ENCODE data around the gene SH3BP5.
"Not testable (repeated sequence)": the region's sequence is repeated elsewhere in the genome, so short reads cannot be mapped to it uniquely, and the experiment has no call there.

Gene SH3BP5, protein sequence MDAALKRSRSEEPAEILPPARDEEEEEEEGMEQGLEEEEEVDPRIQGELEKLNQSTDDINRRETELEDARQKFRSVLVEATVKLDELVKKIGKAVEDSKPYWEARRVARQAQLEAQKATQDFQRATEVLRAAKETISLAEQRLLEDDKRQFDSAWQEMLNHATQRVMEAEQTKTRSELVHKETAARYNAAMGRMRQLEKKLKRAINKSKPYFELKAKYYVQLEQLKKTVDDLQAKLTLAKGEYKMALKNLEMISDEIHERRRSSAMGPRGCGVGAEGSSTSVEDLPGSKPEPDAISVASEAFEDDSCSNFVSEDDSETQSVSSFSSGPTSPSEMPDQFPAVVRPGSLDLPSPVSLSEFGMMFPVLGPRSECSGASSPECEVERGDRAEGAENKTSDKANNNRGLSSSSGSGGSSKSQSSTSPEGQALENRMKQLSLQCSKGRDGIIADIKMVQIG

DNA sequence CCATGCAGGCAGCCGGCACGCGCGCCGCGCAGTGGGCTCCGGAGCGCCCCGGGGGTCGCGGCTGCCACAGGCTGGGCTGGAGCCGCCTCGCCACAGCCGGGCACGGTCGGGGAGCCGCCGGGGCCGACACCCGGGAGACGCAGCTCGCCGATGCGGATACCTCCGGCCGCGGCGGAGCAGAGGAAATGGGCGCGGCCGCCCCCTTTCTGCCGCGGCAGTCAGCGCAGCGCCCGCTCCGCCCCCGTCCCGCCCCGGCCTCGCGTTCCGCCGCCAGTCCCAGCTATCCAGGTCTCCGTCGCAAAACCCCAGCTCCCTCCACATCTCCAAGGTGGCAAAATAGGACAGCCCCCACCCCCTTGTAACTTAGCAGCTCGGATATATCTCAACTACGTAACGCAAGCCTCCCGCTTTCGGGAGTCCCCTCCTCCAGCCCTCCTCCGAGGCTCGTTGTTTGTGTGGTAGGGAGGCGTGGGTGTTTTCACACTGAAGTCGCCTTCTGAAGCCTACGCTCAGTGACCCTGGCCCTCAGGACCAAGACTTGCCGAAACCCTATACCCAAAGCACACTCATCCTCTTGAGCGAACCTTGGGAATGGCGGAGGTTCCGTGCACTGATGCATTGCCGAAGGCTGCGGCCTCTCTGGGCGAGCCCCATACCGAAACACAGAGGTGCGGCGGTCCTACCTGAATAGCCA lies at the start of gene SH3BP5:
TSS of gene SH3BP5 (minus strand) at position 182 of the 694 bp plus-strand sequence. CDS start at position 4, 178 bp downstream.
- peak; percentile 74 for DNase-seq (ENCODE audit: low spot score)

DNA sequence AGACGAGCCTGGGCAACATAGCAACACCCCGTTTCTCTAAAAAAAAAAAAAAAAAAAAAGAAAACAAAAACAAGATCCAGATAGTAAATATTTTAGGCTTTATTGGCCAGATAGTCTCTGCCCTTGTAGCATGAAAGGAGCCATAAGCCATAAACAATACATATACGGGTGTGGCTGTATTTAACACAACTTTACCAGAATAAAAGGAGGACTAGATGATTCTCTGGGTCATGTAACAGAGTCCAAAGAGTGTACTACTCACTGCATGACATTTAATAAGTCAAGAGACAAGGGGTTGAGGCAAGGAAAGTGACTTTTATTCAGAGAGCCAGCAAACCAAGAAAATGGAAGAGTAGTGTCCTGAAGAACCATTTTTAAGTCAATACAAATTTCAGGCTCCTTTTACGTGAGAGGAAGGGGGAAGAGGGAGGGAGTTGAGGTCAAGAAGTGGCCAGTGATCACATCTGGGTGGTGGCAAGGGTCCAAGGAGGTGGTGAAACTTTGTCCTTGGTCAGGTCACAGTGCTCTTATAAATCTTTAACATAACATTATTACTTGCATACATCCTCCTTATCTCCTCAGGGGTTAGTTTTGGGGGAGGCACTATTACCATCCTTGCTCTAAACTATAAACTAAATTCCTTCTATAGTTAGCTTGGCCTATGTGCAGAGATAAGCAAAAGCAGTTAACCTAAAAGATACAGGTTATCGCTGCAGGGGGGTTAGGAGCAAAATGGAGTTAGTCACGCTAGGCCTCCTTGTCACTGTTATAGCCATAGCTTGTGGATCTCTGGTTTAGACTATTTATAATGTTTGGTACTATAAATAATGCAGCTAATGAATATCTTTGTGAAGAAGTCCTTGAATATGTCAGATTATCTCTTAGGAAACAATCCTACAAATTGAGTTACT lies 48.8 kb upstream of the SH3BP5 start:
- no peak for DNase-seq (ENCODE audit: low spot score)

DNA sequence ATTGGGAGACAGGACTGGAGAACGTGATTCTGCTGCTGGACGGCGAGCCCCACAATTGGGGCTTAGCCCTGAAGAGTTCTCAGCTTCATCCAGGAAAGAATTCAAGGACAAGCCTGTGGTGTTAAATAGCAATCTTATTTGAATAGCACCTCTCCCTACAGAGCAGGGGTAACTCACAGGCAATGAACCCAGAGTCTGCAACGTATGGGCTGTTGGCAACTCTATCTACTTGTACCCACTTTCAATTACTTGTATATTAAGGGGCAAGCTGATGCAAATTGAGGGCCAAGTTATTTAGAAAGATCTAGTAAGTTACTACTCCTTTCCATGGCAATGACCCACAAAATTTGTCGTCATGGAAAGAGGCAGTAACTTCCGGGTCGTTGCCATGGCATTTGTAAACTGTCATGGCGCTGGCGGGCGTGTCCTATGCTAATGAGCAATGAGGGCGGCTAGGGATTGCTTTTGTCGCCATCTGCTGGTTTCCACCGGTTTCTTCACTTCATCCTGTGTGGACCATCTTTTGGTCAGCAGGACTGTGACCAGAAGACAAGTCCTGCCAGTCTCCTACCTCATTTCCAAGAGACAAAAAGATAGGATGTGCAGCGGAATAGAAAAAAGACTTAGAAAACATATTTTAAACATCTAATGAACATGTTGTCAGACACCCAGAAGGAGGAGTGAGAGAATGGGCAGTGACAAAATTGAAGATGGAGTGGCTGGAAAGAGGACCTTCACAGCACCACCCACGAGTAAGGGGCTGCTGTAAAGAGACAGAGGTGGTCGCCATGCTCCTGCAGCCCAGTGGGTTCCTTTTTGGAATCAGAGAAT lies 45.8 kb upstream of the SH3BP5 start:
- peak; percentile 92 for DNase-seq (ENCODE audit: low spot score)

DNA sequence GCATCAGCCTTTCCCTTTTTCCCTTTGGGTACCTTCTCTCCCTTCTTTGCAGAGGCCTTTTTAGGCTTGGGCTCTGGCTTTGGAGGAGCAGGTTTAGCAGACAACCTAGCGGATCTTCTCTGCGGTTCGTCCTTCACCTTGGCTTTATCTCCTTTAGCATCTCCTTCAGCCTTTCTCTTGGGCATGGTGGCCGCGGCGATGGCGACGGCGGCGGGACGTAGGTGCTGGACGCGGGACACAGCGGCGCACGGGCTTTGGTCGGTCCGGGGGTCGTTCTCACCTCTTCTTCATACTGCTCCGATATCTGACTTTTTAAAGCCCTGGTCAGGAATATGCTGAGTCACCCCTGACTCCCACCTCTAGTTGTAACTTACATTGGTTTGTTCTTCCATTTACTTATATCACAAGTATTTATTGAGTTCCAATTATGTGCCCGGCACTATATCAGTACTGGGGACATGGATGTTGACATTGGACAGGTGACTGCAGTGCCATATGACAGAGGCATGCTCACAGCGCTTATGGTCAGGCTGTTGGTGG lies 43.1 kb upstream of the SH3BP5 start:
- DNase-seq (ENCODE audit: low spot score) = no peak

DNA sequence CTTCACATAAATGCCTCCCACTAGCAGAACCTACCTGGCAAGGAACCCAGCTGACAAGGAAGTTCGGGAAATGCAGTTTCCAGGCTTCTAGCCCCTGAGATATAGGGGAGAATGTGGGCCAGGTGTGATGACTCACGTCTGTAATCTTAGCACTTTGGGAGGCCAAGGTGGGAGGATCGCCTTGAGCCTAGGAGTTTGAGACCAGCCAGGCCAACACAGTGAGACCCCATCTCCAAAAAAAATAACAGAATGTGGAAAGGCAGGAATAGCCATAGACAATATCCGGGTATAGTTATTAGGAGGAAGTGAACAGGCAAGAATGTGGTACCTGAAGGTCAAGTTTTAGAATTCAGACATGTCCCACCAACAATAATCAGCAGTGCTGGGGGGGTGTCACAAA lies 40.5 kb upstream of the SH3BP5 start:
- no peak for DNase-seq (ENCODE audit: low spot score)

DNA sequence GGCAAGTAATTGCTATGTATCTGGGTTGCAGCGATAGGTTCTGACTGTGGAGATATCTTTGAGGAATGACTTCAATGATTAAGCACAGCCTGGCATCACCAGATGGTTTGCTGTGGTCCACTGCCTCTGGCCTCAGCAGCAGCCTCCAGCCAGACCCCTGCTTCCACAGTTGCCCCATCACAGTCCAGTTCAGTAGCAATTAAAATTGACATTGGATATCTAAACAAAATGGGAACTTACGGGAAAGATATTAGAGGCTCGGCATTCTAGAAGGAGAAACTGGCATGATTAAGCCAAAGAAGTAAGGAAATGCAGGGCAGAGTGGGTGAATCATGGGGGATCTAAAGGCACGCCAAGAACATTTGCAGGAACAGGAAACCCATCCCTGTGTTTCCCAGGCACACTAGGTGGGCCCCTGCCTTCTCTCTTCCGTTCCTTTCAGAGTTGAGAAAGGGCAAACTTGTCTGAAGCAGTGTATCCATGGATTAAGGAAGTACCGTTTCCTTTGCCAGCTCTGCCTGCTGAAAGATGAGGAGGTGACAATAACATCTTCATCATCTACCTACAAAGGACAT lies 36.3 kb upstream of the SH3BP5 start:
- DNase-seq (ENCODE audit: low spot score) = no peak

DNA sequence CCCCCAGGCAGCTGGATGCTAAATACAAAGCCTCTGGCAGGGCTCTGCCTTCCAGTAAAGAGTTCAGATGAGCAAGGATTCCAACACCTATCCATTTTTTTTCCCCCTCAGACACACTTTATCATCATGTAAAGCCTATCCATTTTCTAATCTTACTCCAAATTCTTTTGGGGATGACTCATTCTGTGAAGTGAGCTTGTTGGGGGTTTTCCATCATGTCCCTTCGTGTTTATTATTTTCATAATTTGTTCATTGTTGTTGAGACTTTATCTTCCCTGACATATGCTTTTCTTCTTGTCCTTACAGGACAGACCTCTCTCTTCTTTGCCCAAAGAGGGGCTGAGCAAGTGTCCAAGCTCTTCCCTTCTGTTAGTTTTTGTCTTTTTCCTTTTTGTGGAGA lies 34.7 kb upstream of the SH3BP5 start:
- DNase-seq (ENCODE audit: low spot score) = no peak

DNA sequence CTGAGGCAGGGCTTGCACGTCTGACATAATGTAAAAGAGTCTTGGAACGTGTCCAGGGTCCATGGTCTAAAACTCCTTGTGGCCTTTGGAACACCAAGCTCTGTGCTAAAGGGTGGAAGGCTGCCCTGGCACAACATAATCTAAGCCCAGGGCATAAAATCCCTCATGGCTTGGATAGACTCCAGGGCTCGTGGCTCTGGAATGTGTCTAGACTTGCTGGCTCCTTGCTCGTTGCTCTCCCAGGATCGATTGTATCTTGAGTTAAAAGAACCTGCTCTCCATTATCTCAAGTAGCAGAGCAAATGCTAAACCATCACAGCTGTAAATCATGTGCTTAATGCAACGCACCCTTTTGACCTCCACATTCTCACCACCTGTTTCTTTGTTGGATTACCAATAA lies 31.7 kb upstream of the SH3BP5 start:
- DNase-seq (ENCODE audit: low spot score) = not testable (repeated sequence)

DNA sequence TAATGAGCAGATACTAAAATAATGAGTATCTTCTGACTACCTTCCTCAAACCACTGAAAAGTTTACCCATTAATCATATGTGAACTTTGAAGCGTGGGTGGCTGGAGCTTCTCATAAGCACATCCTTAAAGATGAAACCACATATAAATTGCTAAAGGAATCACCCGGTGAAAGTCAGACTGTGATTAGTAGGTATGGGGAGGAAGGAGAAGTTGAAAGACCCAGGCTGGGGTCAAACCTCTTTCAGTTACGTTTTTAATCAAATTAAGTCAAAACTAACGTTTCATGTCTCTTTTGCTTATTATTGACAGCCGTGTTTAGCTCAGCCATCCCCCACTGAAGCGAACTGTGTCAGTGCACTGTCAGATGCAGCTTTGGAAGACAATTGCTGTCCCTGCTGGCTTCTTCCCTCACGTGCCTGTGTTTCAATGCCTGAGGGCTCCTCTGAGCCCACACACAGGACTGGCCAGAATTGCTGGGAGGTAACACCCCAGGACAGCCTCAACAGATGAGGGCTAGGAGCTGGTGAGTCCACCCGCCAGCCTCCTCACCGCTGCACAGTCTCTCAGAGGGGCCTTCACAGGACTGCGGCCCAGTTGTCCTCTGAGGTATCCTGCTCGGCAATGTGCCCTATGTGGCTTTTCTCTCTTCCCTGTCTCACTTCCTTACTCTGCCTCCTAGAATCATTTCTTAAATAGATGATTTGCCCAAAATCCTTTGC lies 29.3 kb upstream of the SH3BP5 start:
- peak; percentile 35 for DNase-seq (ENCODE audit: low spot score)

DNA sequence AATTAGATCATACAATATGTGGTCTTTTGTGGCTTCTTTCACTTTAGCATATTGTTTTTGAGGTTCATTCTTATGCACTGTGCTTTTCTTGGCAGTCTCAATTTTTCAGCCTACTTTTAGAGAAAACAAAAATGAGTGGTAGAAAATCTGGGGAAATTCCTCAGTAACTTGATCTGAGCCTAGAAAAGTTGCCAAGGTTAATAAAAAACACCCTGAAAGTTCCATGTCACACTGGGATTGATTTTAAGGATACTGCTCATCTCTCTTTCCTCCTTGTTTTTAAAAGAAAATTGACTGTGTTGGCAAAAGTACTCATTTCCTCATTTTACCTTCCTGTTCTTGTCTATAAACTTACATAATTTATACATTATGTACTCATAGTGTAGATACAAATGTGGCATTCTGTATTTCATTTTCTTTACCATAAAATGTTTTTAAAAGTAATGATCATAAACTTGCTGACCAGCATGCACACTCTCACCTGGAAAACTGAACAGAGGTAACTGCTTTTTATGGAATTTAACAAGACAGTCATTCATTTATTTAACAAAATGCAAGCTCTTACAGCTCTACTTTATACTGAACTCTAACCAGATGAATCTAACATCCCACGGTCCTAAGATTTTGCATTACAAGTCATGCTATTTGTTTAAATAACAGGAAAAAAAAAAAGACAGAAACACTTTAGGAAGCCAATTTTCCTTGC lies 28.6 kb upstream of the SH3BP5 start:
- DNase-seq (ENCODE audit: low spot score) = no peak

DNA sequence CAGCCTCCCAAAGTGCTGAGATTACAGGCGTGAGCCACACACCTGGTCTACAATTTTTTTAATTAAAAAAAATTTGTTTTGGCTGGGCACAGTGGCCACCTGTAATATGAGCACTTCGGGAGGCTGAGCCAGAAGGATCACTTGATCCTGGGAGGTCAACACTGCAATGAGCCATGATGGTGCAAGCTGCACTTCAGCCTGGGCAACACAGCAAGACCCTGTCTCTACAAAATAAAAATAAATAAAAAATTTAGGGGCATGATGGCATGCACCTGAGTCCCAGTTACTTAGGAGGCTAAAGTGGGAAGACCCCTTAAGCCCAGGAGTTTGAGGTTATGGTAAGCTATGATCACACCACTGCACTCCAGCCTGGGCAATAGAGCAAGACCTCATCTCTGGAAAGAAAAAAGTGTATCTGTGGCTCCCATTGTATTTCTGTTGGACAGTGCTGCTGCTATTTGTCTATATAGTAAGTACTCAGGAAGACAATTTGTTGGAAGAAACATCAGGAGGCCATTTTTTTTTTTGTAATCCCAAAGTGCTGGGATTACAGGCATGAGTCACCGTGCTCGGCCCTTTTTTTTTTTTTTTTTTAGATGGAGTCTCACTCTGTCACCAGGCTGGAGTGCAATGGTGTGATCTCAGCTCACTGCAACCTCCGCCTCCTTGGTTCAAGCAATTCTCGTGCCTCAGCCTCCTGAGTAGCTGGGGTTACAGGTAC lies 27.5 kb upstream of the SH3BP5 start:
- DNase-seq (ENCODE audit: low spot score) = peak; percentile 26

DNA sequence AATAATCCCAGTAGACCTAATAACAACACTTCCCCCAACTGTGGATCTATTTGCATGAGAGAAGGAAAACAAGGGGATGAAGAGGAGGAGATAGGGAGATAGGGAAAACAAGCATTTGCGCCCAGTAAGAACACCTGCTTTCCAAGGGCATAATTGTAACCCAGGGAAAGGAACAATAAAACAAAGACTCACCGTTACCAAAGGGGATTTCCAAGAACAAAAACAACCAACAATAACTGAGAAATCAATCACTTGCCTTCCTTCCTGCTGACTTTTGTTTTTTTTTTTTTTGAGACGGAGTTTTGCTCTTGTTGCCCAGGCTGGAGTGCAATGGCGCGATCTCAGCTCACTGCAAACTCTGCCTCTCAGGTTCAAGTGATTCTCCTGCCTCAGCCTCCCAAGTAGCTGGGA lies 24.3 kb upstream of the SH3BP5 start:
- DNase-seq (ENCODE audit: low spot score) = not testable (repeated sequence)

DNA sequence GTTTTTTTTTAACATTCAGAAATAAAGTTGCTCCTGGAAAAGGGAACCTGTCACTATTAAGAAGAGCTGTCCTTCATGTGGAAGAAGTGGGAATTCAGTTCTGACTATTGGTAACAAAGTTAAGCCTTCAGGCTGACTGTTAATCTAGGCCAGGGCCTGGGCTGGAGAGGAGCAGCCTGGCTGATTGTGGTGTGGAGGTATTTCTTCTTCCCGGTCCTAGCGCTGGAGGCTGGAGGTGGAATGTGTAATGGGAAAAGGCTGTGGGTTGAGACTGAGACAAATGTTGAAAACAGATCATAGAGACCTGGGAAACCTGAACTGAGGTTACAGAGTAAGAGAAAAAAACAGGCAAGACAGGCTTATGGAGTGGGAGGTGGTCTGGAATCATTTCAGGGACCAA lies 23.8 kb upstream of the SH3BP5 start:
- DNase-seq (ENCODE audit: low spot score) = no peak

DNA sequence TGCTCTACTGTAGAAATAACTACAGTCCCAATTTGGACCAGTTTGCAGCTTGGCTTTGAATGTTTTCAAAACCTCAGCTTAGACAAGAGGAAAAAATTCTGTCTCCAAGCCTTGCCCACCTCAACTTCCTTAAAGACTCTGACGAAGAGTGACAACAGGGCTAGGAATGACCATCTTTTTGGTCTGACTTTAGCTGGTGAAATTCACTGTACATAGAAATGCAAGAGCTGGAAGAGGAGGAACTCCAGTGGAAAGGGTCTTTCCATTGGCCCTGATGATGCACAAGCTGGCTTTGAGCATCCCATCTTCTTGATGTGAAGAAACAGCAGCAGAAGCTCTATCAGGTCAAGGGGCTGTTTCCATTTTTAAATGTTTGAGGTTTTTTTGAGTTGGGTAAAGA lies 22.7 kb upstream of the SH3BP5 start:
- no peak for DNase-seq (ENCODE audit: low spot score)

DNA sequence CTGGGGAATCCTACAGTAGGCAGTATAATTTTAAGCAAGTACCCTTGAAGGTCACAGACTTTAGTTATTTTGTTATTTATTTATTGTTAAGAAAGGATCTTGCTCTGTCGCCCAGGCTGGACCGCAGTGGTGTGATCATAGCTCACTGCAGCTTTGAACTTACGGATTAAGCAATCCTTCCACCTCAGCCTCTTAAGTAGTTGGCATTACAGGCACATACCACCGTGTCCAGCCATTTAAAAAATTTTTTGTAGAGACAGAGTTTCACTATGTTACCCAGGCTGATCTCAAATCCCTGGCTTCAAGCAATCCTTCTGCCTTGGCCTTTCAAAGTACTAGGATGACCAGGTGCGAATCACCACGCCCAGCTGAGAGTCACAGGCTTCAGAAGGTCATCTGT lies 22.1 kb upstream of the SH3BP5 start:
- DNase-seq (ENCODE audit: low spot score) = no peak

DNA sequence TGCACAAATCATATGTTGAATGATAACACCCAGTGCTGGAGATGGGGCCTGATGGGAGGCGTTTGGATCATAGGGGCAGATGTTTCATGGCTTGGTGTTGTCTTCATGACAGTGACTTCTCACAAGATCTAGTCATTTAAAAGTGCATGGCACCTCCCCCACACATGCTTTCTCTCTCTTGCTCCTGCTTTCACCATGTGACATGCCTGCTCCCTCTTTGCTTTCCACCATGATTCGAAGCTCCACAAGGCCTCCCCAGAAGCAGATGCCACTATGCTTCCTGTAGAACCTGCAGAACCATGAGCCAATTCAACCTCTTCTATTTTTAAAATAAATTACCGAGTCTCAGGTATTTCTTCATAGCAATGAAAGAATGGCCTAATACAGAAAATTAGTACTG lies 17.8 kb upstream of the SH3BP5 start:
- DNase-seq (ENCODE audit: low spot score) = no peak

DNA sequence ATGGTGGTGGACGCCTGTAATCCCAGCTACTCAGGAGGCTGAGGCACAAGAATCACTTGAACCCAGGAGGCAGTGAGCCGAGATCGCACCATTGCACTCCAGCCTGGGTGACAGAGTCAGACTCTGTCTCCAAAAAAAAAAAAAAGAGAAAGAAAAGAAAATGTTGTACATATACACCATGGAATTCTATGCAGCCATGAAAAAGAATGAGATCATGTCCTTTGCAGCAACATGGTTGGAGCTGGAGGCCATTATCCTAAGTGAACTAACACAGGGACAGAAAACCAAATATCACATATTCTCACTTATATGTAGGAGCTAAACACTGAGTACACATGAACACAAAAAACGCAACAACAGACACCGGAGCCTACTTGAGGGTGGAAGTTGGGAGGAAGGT lies 17.1 kb upstream of the SH3BP5 start:
- DNase-seq (ENCODE audit: low spot score) = not testable (repeated sequence)

DNA sequence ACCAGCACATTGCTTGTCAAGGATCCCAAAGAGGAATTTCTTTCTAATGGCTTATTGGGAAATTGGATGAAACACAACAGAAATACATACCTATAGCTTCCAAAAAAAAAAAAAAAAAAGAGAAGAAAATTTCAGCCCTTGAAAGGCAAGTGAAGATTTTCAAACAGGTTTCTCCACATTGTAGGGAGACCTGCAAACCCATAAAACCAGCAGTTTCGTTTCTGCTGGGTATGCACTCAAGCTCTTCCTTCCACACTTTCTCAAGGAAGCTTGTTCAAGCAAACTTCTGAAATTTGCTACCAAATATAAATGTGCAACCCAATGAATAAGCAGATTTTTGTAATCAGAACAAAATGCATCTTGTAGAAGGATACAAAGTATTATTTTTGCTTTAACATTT lies 15.9 kb upstream of the SH3BP5 start:
- no peak for DNase-seq (ENCODE audit: low spot score)

DNA sequence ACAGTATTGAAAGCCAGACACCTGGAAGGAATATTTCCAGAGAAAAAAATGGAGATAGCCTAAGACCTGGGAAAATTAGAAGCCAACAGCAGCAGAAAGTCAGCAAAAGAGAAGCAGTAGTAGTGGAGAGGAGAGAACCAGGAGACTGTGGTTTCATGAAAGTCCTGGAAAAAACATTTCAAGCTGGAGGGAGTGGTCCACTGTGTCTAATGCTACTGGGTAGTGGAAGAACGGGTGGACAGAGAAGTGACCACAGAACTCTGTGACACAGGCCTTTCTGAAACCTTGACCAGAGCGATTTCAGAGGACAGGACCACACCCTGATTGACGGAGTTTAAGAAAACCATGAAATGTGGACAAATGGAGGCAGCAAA lies 15.3 kb upstream of the SH3BP5 start:
- DNase-seq (ENCODE audit: low spot score) = no peak
